HFF-Myc (cell line): ENCODE results near the gene KRT222.

Experiments used
- DNase-seq: peaks from one replicate; pipeline ENCODE4 v3.0.0-alpha.2; 2011; ENCODE audit warnings: low read depth; ENCODE audit errors: extremely low read depth
- H3K4me3 ChIP-seq: replicated peaks from 2 replicates; pipeline ENCODE4 v1.5.1; 2011; ENCODE audit warnings: low read depth, mild to moderate bottlenecking, control low read depth, low read length
- TF ChIP-seq, protein P1 (sequence below): IDR thresholded peaks from 2 replicates; pipeline ENCODE4 v1.5.1; 2012; ENCODE audit warnings: mild to moderate bottlenecking, low read depth, low read length, control low read depth; ENCODE audit errors: missing control alignments

Gene KRT222

DNA sequence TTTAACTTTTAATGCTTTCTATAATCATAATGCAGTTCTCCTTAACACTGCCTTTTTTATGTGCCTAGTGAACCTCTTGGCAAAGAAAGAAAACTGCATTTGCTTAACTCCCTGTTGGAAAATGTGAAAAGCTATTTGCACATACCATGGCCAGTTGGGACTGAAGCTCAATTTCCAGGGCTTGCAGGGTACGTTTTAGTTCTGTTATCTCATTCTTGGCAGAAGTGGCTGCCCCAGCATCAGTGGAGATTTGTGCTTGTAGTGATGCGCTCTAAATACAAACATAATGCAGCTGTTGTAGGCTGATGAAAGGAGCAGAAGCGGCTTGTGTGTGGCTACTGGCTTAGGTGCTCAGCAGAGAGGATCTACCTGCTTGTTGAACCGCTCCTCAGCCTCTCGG is 34.9 kb upstream of the KRT222 start:
- no peak for DNase-seq
- H3K4me3 ChIP-seq, result no peak overlapping the region
- TF ChIP-seq, protein P1, sequence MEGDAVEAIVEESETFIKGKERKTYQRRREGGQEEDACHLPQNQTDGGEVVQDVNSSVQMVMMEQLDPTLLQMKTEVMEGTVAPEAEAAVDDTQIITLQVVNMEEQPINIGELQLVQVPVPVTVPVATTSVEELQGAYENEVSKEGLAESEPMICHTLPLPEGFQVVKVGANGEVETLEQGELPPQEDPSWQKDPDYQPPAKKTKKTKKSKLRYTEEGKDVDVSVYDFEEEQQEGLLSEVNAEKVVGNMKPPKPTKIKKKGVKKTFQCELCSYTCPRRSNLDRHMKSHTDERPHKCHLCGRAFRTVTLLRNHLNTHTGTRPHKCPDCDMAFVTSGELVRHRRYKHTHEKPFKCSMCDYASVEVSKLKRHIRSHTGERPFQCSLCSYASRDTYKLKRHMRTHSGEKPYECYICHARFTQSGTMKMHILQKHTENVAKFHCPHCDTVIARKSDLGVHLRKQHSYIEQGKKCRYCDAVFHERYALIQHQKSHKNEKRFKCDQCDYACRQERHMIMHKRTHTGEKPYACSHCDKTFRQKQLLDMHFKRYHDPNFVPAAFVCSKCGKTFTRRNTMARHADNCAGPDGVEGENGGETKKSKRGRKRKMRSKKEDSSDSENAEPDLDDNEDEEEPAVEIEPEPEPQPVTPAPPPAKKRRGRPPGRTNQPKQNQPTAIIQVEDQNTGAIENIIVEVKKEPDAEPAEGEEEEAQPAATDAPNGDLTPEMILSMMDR, result no peak

DNA sequence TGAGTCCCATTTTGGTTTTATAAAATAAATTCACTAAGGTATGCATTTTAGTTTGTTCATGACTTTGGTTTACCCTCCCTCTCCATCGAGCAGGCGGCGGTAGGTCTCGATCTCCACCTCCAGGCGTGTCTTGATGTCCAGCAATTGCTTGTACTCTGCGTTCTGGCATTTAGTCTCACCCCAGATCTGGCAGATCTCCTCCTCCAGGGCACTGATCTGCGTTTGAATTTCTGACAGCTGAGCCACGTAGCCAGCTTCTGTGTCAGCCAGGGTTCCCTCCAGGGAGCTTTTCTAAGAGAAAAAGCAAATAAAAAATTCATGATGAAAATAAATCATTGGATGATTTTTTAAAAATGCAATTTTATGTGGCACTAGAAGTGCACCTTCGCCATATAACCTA is 34.4 kb upstream of the KRT222 start:
- H3K4me3 ChIP-seq, result no peak overlapping the region
- TF ChIP-seq, protein P1, result no peak
- no peak for DNase-seq

DNA sequence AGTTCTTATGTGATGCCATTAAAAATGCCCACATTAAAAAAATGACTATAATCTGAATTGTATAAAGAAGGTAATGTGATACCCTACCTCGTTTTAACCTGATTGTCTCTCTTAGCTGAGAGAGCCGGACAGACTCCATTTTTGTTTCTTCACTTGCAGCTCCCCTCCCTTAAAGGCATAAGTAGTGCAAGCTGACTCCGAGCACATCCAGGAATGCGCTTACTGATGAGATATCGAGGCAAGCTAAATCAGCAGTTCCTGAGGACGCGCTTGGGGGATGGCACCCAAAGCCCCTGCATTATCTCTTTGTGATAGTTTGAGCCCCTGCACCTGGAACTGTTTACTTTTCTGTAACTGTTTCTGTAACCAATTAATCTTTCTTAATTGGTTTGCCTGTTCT is 32.3 kb upstream of the KRT222 start:
- no peak overlapping the region for H3K4me3 ChIP-seq
- no peak for DNase-seq
- TF ChIP-seq, protein P1, result no peak

DNA sequence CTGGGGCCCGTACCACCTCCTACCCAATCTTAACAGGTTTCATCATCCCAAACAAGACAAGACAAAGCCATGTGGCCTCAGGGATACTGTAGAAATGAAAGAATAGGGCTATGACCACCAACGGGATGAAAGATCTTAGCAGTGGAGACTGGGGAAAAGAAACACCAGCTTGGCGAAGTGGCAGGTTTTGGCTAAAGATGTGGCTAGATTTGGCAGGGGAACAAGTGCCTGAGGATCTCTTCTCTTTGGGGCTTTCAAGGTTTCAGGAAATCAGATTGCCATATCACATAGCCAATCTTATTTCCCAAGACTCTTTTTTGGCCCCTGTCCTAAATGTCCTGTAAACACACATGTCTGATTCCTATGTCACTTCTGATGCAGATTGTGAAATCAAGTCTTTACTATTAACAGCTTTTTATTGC is 31.7 kb upstream of the KRT222 start:
- TF ChIP-seq, protein P1, result no peak

DNA sequence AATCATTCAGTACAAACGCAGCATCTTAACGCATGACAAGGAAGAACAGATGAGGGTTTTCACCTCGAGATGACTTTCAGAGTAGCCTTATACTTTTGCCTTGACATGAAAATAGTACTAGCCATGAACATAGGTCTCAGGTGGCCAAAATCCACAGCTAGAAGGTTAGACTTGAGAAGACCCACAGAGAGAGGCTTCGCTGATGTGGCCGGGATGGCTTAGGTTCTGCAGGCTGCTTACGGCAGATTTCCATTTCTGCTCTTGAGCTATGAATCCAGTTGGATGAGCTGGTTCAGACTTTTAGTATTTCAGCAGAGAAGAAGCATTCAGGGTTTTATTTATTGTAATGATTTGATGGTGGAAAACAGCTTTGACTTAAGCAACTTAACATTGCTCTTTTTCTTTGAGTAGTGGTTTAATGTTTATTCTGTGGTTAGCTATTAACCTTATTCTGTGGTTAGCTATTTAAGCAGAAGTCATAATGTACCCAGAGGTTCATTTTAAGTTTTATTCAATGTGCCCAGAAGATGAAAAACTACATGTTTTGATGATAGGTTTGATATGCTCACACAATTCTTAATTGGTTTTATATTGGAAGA is 31.0 kb upstream of the KRT222 start:
- TF ChIP-seq, protein P1, result no peak
- no peak overlapping the region for H3K4me3 ChIP-seq
- no peak for DNase-seq

More for the DNA sequence above, 31.7 kb upstream of the KRT222 start:
- no peak overlapping the region for H3K4me3 ChIP-seq
- no peak for DNase-seq

DNA sequence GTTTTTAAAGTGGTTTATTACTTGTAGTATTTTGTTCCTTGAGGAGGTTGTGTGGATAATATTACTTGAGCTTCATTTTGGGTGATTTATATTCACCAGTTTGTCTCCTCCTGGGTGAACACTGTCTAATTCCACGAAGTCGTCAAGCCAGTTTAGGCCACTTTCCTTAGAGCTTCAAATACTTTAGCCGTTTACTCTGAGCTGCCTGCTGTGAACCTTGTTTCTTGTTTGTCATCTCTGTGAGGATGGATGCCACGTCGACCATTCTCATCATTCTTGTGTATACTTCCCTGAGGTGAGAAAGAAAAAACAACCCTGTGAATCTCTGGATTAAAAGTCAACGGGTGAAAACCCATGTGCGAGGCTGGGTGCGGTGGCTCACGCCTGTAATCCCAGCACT is 29.6 kb upstream of the KRT222 start:
- no peak for DNase-seq
- no peak overlapping the region for H3K4me3 ChIP-seq
- TF ChIP-seq, protein P1, result no peak

DNA sequence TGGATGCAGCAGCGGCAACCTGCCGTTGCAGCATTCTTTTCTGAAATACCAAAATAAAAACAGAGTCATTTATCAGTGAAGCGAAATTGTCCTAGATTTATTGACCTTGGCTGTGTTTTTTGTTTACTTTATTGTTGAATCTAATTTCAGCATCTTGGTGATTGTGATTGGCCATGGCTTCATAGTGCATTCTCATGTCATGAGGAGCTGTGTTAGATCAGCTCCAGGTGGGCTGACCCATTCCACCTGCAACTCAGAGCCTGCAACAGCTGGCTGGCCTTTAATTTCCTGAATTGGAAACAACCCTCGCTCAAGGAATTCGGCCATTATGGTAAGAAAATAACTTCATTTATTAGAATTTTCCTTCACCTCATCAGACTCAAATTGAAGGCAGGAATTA is 22.1 kb upstream of the KRT222 start:
- TF ChIP-seq, protein P1, result no peak
- H3K4me3 ChIP-seq, result no peak overlapping the region
- DNase-seq, result no peak
